MCF 10A (cell line): ENCODE data around the gene PABPN1. TPM values are rescaled to one million over a fixed set of nuclear protein-coding genes. Genes with fewer than 3 reads are reported as not detected.

ENCODE experiments used
- BruUV-seq: library from RNA; stranded (reverse); fragments of 400-500 nt; replicated peaks from 2 replicates; lab custom pipeline; 2021; lab: Mats Ljungman, UMichigan
- CTCF ChIA-PET: fragments of 300-600 bp; sonication (Branson Sonifier 250); formaldehyde crosslinking; extraction: SDS; loops from one replicate; lab custom pipeline; 2021; ENCODE audit warnings: antibody characterized with exemption, inconsistent platforms; lab: Yijun Ruan, JAX
- POLR2A ChIA-PET: fragments of 300-600, 350-650 bp; sonication (Branson Sonifier 250); formaldehyde crosslinking; extraction: SDS; loops from one replicate; lab custom pipeline; 2020; ENCODE audit warnings: antibody characterized with exemption, inconsistent platforms; lab: Yijun Ruan, JAX
- DNase-seq: peaks from one replicate; pipeline ENCODE4 v3.0.0-alpha.2; 2018; ENCODE audit not compliant: unreplicated experiment
- H3K27ac Mint-ChIP-seq: one replicate; pipeline ENCODE4 v1.8.0; 2022; ENCODE audit warnings: mild to moderate bottlenecking, low read depth, mixed read lengths; ENCODE audit not compliant: unreplicated experiment
- H3K27me3 Mint-ChIP-seq: one replicate; pipeline ENCODE4 v1.8.0; 2022; ENCODE audit warnings: mixed read lengths; ENCODE audit not compliant: insufficient read depth, unreplicated experiment
- H3K36me3 Mint-ChIP-seq: one replicate; pipeline ENCODE4 v1.8.0; 2022; ENCODE audit warnings: mild to moderate bottlenecking, moderate library complexity, mixed read lengths; ENCODE audit not compliant: insufficient read depth, unreplicated experiment
- H3K4me1 Mint-ChIP-seq: one replicate; pipeline ENCODE4 v1.8.0; 2022; ENCODE audit warnings: mixed read lengths; ENCODE audit not compliant: insufficient read depth, unreplicated experiment
- H3K4me3 Mint-ChIP-seq: one replicate; pipeline ENCODE4 v1.8.0; 2022; ENCODE audit warnings: mild to moderate bottlenecking, moderate library complexity, mixed read lengths; ENCODE audit not compliant: unreplicated experiment
- H3K9me3 Mint-ChIP-seq: one replicate; pipeline ENCODE4 v1.8.0; 2022; ENCODE audit warnings: mixed read lengths; ENCODE audit not compliant: unreplicated experiment
- intact Hi-C: fragments of 100-400 bp; cut with micrococcal nuclease; formaldehyde crosslinking; loops from 2 replicates; pipeline ENCODE4 v1.14.1; 2022
- total RNA-seq: library from RNA; stranded (reverse); gene quantifications from 2 replicates; pipeline ENCODE4 v1.2.3, GENCODE V29; 2022
- TF ChIP-seq, protein P1 (sequence below): fragments of 200-600 bp; IDR thresholded peaks from one replicate; pipeline ENCODE4 v1.8.0; 2022; ENCODE audit warnings: antibody characterized with exemption, mild to moderate bottlenecking; ENCODE audit not compliant: unreplicated experiment

Gene PABPN1
- total RNA-seq, 1 experiment from 2014 or later = 153 TPM

DNA sequence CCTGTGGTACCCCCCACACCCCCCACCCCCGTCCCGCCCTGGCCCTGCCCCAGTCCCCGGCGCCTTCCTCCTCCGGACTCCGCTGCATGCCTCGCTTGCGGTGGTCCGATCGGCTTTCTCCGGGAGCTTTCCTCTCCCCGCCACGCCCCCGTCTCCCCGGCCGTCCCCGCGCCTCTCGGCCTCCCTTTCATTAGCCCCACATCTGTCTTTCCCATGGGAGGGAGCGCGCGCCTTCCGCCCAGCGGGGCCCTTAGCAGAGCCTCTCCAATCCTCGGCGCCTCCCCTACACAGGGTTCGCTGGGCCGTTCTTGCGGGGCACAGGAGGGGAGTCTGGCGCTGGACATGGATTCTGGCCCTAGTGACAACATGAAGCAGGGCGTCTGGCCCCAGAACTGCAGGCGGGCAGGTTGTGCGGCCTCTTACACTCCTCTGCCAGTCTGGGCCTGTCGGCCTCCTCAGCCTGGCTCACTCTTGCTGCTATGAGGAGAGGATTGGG, 45.2 kb downstream of the PABPN1 start:
- Mint-ChIP-seq H3K27me3 (peaks cover 43% of the 10 kb centered on the region), H3K36me3 (no peaks in the 10 kb centered on the region), H3K27ac (no peak overlapping the region), H3K4me1 (no peaks in the 10 kb centered on the region), H3K9me3 (no peaks in the 10 kb centered on the region), H3K4me3 (no peak overlapping the region)
- ChIA-PET POLR2A (no interaction called here), CTCF (interaction anchor here (0.9 kb wide), 1 partner anchor 13 kb away, joined by 4 read pairs; no protein-coding TSS in a partner anchor)
- TF ChIP-seq, protein P1, sequence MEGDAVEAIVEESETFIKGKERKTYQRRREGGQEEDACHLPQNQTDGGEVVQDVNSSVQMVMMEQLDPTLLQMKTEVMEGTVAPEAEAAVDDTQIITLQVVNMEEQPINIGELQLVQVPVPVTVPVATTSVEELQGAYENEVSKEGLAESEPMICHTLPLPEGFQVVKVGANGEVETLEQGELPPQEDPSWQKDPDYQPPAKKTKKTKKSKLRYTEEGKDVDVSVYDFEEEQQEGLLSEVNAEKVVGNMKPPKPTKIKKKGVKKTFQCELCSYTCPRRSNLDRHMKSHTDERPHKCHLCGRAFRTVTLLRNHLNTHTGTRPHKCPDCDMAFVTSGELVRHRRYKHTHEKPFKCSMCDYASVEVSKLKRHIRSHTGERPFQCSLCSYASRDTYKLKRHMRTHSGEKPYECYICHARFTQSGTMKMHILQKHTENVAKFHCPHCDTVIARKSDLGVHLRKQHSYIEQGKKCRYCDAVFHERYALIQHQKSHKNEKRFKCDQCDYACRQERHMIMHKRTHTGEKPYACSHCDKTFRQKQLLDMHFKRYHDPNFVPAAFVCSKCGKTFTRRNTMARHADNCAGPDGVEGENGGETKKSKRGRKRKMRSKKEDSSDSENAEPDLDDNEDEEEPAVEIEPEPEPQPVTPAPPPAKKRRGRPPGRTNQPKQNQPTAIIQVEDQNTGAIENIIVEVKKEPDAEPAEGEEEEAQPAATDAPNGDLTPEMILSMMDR = no peak
- BruUV-seq = no TSS peak
- intact Hi-C loops = no loop called here
- DNase-seq = no peak

DNA sequence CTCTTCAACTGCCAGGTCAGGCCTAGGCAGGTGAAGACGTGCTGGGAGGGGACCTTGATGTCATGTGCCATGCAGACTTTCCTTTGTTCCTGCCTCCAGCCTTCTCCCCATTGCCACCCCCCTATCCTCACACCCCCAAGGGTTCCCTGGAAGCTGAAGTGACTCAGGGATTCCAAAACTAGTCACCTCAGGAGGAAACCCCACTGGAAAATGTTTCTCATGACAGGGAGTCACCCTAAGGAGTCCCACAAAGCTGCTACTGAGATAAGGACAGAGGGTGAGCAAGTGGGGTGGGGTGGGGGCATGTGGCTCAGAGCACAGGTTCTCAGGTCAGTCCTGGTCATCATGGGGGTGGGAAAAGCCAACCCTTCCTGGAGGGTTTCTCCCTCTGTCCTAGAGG, 49.0 kb downstream of the PABPN1 start:
- no peaks in the 10 kb centered on the region for H3K4me1 Mint-ChIP-seq
- no peak overlapping the region for H3K4me3 Mint-ChIP-seq
- DNase-seq = no peak
- TF ChIP-seq, protein P1 = no peak
- no TSS peak for BruUV-seq
- no peaks in the 10 kb centered on the region for H3K9me3 Mint-ChIP-seq
- no peak overlapping the region for H3K27ac Mint-ChIP-seq
- H3K27me3 Mint-ChIP-seq = peaks cover 40% of the 10 kb centered on the region
- no peaks in the 10 kb centered on the region for H3K36me3 Mint-ChIP-seq
- CTCF ChIA-PET = interaction anchor here (3.7 kb wide), 1 partner anchor 10 kb away, joined by 27 read pairs; no protein-coding TSS in a partner anchor
- POLR2A ChIA-PET = no interaction called here
- intact Hi-C loops = no loop called here

DNA sequence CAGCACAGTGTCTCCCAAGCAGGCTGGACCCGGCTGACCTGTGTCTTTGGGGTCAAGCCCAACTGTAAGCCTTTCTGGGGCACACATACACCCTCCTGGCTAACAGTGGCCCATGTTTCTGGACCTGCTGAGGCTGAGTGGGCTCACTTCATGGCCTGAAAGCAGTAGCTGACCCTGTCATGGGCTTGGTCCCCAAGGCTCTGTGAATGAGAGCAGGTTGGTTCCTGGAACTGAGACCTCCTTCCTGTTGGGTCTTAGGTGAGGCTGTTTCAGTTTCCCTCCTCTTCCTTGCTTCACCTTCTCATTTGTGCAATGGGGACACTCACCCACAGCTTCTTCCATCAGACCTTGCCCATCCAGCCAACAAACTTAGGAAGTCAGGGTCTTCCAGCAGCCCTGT, 50.6 kb downstream of the PABPN1 start:
- DNase-seq = no peak
- peaks cover 33% of the 10 kb centered on the region for H3K27me3 Mint-ChIP-seq
- TF ChIP-seq, protein P1 = no peak
- H3K27ac Mint-ChIP-seq = no peak overlapping the region
- no peaks in the 10 kb centered on the region for H3K4me1 Mint-ChIP-seq
- POLR2A ChIA-PET = no interaction called here
- no peak overlapping the region for H3K4me3 Mint-ChIP-seq
- H3K36me3 Mint-ChIP-seq = no peaks in the 10 kb centered on the region
- H3K9me3 Mint-ChIP-seq = no peaks in the 10 kb centered on the region
- no TSS peak for BruUV-seq
- CTCF ChIA-PET = interaction anchor here (0.8 to 1.0 kb wide), 2 partner anchors 13 to 445 kb away, joined by 3 read pairs; no protein-coding TSS in a partner anchor
- intact Hi-C loops = no loop called here

DNA sequence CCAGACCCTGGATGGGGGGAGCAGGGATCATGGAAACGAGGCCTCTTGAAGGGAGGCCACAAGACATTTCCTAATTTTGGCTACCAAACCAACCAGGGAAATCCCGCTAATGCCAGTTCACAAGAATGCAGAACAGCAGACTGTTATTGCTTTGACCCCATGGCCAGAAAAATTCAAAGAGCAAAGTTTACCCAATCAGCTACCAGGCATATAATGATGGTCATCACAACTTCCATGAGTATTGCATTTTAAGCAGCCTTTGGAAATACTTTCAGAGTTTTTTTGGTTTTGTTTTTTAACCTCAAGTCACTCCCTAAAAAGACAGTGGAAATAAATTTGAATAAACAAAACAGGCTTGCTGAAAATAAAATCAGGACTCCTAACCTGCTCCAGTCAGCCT, 51.3 kb downstream of the PABPN1 start, which contains the start of gene IL25:
Gene IL25, plus strand, starts transcription at position 301 of the 400 bp plus-strand sequence.
- intact Hi-C loops = no loop called here
- peaks cover 33% of the 10 kb centered on the region for H3K27me3 Mint-ChIP-seq
- CTCF ChIA-PET = interaction anchor here (0.6 to 1.0 kb wide), 4 partner anchors 13 to 445 kb away, joined by 3 to 5 read pairs (median 4); no protein-coding TSS in a partner anchor

More for the DNA sequence above, 51.3 kb downstream of the PABPN1 start, which contains the start of gene IL25:
- TF ChIP-seq, protein P1 = no peak
- DNase-seq = no peak
- BruUV-seq = no TSS peak
- H3K27ac Mint-ChIP-seq = no peak within 1 kb of the TSS
- no peak within 1 kb of the TSS for H3K4me3 Mint-ChIP-seq
- no peaks in the 10 kb centered on the region for H3K36me3 Mint-ChIP-seq
- POLR2A ChIA-PET = interaction anchor here (0.6 kb wide), 1 partner anchor 145 kb away, joined by 3 read pairs; no protein-coding TSS in a partner anchor
- H3K4me1 Mint-ChIP-seq = no peaks in the 10 kb centered on the region
- H3K9me3 Mint-ChIP-seq = no peaks in the 10 kb centered on the region
